Thyroid gland (tissue), 4 donors: ENCODE data around the gene CYB561D1.

ENCODE experiments used
- CTCF ChIP-seq, 6 experiments: fragments of 200-600 bp in 3 of 6; fragments of 450-650 bp in 3 of 6; sonication (generic) in 3 of 6; IDR thresholded peaks; one replicate each; pipeline ENCODE4 v1.5.1; 2016 to 2019; ENCODE audit warnings: antibody characterized with exemption in 6 of 6, mild to moderate bottlenecking in 2 of 6, inconsistent platforms in 1 of 6, moderate library complexity in 1 of 6
- POLR2A ChIP-seq, 2 donors: fragments of 450-650 bp; IDR thresholded peaks; one replicate each; pipeline ENCODE4 v1.6.1; 2017; ENCODE audit warnings: antibody characterized with exemption in 2 of 2, mild to moderate bottlenecking in 2 of 2, moderate library complexity in 1 of 2

DNA sequence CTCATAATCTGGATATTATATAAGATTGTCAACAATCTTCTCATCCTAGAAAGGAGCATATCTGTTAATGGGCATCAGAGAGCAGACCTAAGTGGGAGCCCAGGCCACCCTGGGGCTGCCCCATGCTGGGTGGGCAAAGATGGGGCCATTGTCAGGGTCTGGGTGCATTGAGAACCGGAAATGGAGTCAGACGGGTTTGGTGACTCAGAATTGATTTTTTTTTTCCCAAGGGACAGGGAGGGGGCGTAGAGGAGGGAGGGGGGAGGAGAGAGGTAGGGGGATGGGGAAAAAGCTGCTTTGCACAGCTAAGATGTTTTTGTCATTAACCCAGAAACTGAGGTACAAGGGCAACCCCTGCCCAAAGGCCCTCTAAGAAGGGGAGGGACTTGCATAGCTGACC is 8.9 kb upstream of the CYB561D1 start:
- TF ChIP-seq CTCF (IDR thresholded peaks at IDR 0.05) (no peak), POLR2A (IDR thresholded peaks at IDR 0.05) (no peak)
